Brain microvascular endothelial cell (primary cell): ENCODE results near the gene C15orf61.

ENCODE experiments used
- DNase-seq: peaks from one replicate; pipeline ENCODE4 v3.0.0-alpha.2; 2020
- H3K27ac ChIP-seq: fragments of 250-450 bp; sonication (Bioruptor Pico); 2 replicates; pipeline ENCODE4 v1.5.1; 2020; ENCODE audit warnings: mild to moderate bottlenecking, moderate library complexity
- H3K27me3 ChIP-seq: fragments of 250-450 bp; sonication (Bioruptor Pico); replicated peaks from 2 replicates; pipeline ENCODE4 v1.5.1; 2020; ENCODE audit warnings: mild to moderate bottlenecking
- H3K36me3 ChIP-seq: fragments of 250-450 bp; sonication (Bioruptor Pico); replicated peaks from 2 replicates; pipeline ENCODE4 v1.5.1; 2020; ENCODE audit warnings: mild to moderate bottlenecking
- H3K4me3 ChIP-seq: 2 replicates; pipeline ENCODE4 v1.5.1; 2011; ENCODE audit warnings: low read depth, mild to moderate bottlenecking, control low read depth, low read length, moderate library complexity
- in situ Hi-C: cut with HindIII; loops from 2 replicates; pipeline ENCODE4 v1.10.0; 2017; ENCODE audit warnings: low sequenced_read_pairs, low pct_ligation_motif_present
- TF ChIP-seq, protein P1 (sequence below): IDR thresholded peaks from 2 replicates; pipeline ENCODE4 v1.5.1; 2011; ENCODE audit warnings: low read depth, mild to moderate bottlenecking, moderate library complexity, low read length, control low read depth, inconsistent platforms; ENCODE audit errors: missing control alignments

The C15orf61 gene

GRCh38 chr15:67528513-67528912 is 7.6 kb downstream of the C15orf61 start:
- Histone ChIP-seq H3K36me3 (no peaks in the 10 kb centered on the region), H3K27ac (no peak overlapping the region), H3K27me3 (no peaks in the 10 kb centered on the region), H3K4me3 (no peak overlapping the region)
- DNase-seq: no peak
- TF ChIP-seq, protein P1, sequence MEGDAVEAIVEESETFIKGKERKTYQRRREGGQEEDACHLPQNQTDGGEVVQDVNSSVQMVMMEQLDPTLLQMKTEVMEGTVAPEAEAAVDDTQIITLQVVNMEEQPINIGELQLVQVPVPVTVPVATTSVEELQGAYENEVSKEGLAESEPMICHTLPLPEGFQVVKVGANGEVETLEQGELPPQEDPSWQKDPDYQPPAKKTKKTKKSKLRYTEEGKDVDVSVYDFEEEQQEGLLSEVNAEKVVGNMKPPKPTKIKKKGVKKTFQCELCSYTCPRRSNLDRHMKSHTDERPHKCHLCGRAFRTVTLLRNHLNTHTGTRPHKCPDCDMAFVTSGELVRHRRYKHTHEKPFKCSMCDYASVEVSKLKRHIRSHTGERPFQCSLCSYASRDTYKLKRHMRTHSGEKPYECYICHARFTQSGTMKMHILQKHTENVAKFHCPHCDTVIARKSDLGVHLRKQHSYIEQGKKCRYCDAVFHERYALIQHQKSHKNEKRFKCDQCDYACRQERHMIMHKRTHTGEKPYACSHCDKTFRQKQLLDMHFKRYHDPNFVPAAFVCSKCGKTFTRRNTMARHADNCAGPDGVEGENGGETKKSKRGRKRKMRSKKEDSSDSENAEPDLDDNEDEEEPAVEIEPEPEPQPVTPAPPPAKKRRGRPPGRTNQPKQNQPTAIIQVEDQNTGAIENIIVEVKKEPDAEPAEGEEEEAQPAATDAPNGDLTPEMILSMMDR: no peak
- in situ Hi-C loops: no loop called here

DNA sequence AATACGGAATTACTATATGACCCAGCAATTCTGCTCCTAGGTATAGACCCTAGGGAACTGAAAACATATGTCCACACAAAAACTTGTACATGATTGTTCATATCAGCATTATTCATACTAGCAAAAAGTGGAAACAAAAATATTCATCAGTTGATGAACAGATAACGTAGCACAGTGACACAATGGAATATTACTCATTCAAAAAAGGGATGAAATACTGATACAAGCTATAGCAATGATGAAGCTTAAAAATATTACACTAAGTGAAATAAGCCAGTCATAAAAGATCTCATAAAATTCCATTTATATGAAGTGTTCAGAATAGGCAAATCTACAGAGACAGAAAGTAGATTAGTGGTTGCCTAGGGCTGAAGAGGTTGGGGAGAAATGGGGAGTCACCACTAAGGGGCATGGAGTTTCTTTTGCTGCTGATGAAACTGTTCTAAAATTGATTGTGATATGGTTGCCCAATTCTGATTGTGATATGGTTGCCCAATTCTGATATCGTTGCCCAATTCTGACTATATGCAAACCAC is 10.5 kb downstream of the C15orf61 start:
- Histone ChIP-seq H3K36me3 (no peaks in the 10 kb centered on the region), H3K27me3 (no peaks in the 10 kb centered on the region), H3K4me3 (no peak overlapping the region), H3K27ac (peak overlapping the region; percentile 19)
- in situ Hi-C loops: no loop called here
- TF ChIP-seq, protein P1: no peak
- DNase-seq: peak; percentile 43

- Histone ChIP-seq H3K27me3 (no peaks in the 10 kb centered on the region), H3K27ac (no peak overlapping the region), H3K4me3 (no peak overlapping the region), H3K36me3 (no peaks in the 10 kb centered on the region)
- in situ Hi-C loops: no loop called here
- TF ChIP-seq, protein P1: no peak
- no peak for DNase-seq
Observed at GRCh38 chr15:67533873-67534272, 12.9 kb downstream of the C15orf61 start.

DNA sequence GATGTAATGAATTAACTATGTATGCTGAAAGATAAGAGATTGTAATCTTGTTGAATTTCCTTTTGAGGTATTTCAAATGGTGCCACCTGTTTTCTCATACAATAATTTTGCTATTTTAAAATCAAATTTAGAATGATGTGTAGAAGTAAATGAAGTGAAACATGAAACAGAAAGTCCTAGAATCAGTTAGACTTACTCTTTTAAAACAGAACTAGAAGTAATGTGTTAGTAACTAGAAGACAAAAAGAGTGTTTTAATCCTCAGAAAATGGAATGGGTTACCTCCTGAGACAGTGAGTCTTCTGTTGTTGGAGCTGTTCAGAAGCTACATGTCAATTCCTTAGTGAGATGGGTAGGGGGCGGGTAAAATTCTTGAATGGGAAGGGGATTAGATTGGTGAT is 13.4 kb downstream of the C15orf61 start:
- in situ Hi-C loops: no loop called here
- TF ChIP-seq, protein P1: no peak
- no peak overlapping the region for H3K4me3 ChIP-seq
- no peaks in the 10 kb centered on the region for H3K36me3 ChIP-seq
- DNase-seq: no peak
- no peak overlapping the region for H3K27ac ChIP-seq
- no peaks in the 10 kb centered on the region for H3K27me3 ChIP-seq

DNA sequence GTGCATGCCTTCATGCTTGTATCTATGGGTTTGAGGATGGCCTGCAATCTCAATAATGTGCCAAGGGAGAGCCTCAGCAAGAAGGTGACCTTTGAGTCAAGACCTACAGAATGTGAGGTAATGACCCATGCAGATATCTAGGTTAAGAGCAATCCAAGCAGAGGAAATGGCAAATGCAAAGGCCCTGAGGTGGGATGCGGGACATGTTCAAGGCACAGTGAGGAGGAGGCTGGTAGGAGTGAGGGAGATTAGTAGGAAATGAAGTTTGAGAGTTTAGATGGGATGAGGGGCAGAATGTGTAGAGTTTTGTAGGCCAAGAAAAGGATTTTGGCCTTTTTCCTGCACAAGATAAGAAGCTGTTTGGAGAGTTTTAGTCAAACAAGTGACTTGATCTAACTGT is 16.8 kb downstream of the C15orf61 start:
- TF ChIP-seq, protein P1: no peak
- in situ Hi-C loops: no loop called here
- no peaks in the 10 kb centered on the region for H3K27me3 ChIP-seq
- no peak for DNase-seq
- H3K4me3 ChIP-seq: no peak overlapping the region
- no peak overlapping the region for H3K27ac ChIP-seq
- H3K36me3 ChIP-seq: no peaks in the 10 kb centered on the region

DNA sequence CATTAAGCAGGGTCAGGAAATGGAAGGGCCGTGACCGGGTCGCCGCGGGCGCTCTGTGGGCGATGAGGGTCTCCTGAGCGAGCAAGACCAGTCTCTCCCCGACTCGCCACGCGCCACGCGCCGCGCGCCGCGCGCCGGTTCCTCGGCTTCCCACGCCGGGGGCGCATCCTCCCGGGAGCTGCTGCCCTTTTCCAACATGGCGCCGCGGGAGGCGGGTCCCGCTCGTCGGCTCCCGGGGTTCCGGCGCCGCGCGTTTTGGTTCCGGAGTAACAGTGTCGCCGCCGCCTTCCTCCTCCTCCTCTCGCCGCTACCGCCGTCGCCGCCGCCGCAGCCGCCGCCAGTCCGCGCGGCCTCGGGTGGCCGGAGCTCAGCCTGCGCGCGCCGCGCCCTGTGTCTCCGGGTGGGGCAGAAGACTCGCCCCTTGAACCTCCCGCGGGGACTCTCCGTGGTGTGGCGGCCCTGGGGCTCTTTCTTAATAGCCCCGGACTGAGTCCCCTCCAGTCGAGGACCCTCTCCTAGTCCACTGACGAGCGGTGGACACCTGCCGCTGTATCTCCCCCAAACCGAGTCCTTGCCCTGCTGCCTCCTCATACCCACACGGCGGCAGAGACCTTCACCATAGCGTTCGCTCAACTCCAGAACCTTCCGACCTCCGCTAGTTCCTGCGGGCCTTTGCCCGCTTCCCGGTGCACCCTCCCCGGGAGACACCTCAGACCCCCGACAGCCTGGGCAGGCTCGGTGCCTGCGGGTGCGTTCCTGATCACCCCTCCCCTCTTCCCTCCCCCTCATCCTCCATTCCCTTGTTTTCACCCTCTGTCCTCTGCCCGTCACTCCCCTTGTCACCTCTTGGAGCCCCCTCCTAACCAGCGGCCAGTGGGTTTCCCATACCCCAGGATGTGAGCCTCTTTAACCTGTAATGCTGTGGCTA is 21.8 kb downstream of the C15orf61 start, which contains the start of gene MAP2K5:
MAP2K5 (plus strand) TSS at position 284 of the 928 bp plus-strand sequence; CDS start at position 917, 633 bp downstream.
- peak; percentile 52 for DNase-seq

More for the DNA sequence above, 21.8 kb downstream of the C15orf61 start, which contains the start of gene MAP2K5:
- in situ Hi-C loops: no loop called here
- H3K27me3 ChIP-seq: no peaks in the 10 kb centered on the region
- TF ChIP-seq, protein P1: no peak
- peak within 1 kb of the TSS; percentile 90 for H3K4me3 ChIP-seq
- H3K27ac ChIP-seq: peak within 1 kb of the TSS; percentile 67
- H3K36me3 ChIP-seq: no peaks in the 10 kb centered on the region
